Natural killer cell treated with Interleukin-12 subunit alpha and Interleukin-12 subunit beta and Interleukin-15 and Interleukin-18, amount 100 ng/mL, for 72 hours (primary cell): ENCODE measurements around the gene RTN4RL1. TPM values are rescaled to one million over a fixed set of nuclear protein-coding genes. Genes with fewer than 3 reads are reported as not detected.

Experiments used
- ATAC-seq, 2 donors: fragments of 150-1000 bp; cut with Tn5 transposase in 1 of 2; sonication (Bioruptor Pico), chemical (Tn5 transposase) in 1 of 2; 2 replicates each; pipeline ENCODE4 v1.10.0; 2021
- DNase-seq: peaks from one replicate; pipeline ENCODE4 v3.0.0; 2022; ENCODE audit warnings: low spot score
- H3K27ac Mint-ChIP-seq, 2 donors: 1 replicate in 1 of 2; 2 replicates in 1 of 2; pipeline ENCODE4 v1.8.0; 2022; ENCODE audit warnings: mixed read lengths in 2 of 2, mild to moderate bottlenecking in 1 of 2, moderate library complexity in 1 of 2
- H3K27me3 Mint-ChIP-seq, 2 donors: 1 replicate in 1 of 2; 2 replicates in 1 of 2; pipeline ENCODE4 v1.8.0; 2022; ENCODE audit warnings: mixed read lengths in 2 of 2
- H3K36me3 Mint-ChIP-seq: one replicate; pipeline ENCODE4 v1.8.0; 2022; ENCODE audit warnings: mixed read lengths
- H3K4me1 Mint-ChIP-seq, 2 donors: 1 replicate in 1 of 2; 2 replicates in 1 of 2; pipeline ENCODE4 v1.8.0; 2022; ENCODE audit warnings: low read depth in 2 of 2, mixed read lengths in 2 of 2, mild to moderate bottlenecking in 1 of 2
- H3K4me3 Mint-ChIP-seq: one replicate; pipeline ENCODE4 v1.8.0; 2022; ENCODE audit warnings: mixed read lengths
- H3K9me3 Mint-ChIP-seq: 2 replicates; pipeline ENCODE4 v1.8.0; 2022; ENCODE audit warnings: mixed read lengths
- total RNA-seq, 2 donors: library from RNA; stranded (reverse); gene quantifications; one replicate each; pipeline ENCODE4 v1.2.3, GENCODE V29; 2022

Gene RTN4RL1
- total RNA-seq, 2 donors from 2014 or later: not detected

DNA sequence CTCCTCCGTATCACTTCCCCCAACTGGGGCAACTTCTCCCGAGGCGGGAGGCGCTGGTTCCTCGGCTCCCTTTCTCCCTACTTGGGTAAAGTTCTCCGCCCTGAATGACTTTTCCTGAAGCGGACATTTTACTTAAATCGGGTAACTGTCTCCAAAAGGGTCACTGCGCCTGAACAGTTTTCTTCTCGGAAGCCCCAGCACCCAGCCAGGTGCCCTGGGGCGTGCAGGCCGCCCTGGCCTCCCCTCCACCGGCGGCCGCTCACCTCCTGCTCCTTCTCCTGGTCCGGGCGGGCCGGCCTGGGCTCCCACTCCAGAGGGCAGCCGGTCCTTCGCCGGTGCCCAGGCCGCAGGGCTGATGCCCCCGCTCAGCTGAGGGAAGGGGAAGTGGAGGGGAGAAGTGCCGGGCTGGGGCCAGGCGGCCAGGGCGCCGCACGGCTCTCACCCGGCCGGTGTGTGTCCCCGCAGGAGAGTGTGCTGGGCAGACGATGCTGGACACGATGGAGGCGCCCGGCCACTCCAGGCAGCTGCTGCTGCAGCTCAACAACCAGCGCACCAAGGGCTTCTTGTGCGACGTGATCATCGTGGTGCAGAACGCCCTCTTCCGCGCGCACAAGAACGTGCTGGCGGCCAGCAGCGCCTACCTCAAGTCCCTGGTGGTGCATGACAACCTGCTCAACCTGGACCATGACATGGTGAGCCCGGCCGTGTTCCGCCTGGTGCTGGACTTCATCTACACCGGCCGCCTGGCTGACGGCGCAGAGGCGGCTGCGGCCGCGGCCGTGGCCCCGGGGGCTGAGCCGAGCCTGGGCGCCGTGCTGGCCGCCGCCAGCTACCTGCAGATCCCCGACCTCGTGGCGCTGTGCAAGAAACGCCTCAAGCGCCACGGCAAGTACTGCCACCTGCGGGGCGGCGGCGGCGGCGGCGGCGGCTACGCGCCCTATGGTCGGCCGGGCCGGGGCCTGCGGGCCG lies 31.4 kb upstream of the RTN4RL1 start:
- DNase-seq (no peak), ATAC-seq (no peak)
- H3K4me3 Mint-ChIP-seq: peak overlapping the region; percentile 63
- H3K27ac Mint-ChIP-seq: no peak overlapping the region
- H3K4me1 Mint-ChIP-seq: peaks cover 28 to 31% of the 10 kb centered on the region in 2 donors
- H3K36me3 Mint-ChIP-seq: peaks cover 4% of the 10 kb centered on the region
- no peaks in the 10 kb centered on the region for H3K27me3 Mint-ChIP-seq
- H3K9me3 Mint-ChIP-seq: no peaks in the 10 kb centered on the region

DNA sequence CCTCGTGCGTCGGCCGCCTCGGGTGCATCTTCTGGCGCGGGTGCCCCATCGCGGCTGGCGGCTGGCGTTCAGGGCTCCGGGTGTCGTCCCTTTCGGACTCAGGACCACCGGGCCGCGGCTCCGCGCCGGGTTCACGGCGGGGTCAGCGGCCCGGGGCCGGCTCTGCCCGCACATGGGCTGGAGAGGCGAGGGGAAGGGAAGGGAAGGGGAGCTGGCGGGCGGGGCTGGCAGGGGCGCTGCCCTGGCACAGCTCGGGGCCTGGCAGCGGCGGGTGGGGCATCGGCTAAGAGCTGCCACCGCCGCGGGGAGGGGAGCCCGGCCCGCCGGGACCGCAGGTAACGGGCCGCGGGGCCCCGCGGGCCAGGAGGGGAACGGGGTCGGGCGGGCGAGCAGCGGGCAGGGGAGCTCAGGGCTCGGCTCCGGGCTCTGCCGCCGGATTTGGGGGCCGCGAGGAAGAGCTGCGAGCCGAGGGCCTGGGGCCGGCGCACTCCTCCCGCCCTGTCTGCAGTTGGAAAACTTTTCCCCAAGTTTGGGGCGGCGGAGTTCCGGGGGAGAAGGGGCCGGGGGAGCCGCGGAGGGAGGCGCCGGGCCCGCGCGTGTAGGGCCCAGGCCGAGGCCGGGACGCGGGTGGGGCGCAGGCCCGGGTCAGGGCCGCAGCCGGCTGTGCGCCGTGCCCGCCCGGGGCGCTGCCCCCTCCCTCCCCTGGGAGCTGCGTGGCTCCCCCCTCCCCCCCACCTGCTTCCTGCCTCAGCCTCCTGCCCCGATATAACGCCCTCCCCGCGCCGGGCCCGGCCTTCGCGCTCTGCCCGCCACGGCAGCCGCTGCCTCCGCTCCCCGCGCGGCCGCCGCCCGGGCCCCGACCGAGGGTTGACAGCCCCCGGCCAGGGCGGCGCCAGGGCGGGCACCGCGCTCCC lies 30.4 kb upstream of the RTN4RL1 start:
- no peak for DNase-seq
- Mint-ChIP-seq H3K4me3 (peak overlapping the region; percentile 80), H3K4me1 (peaks cover 25 to 28% of the 10 kb centered on the region in 2 donors), H3K36me3 (peaks cover 3% of the 10 kb centered on the region), H3K27ac (no peak overlapping the region), H3K27me3 (no peaks in the 10 kb centered on the region), H3K9me3 (no peaks in the 10 kb centered on the region)
- peak; percentile 10 to 13 for ATAC-seq

DNA sequence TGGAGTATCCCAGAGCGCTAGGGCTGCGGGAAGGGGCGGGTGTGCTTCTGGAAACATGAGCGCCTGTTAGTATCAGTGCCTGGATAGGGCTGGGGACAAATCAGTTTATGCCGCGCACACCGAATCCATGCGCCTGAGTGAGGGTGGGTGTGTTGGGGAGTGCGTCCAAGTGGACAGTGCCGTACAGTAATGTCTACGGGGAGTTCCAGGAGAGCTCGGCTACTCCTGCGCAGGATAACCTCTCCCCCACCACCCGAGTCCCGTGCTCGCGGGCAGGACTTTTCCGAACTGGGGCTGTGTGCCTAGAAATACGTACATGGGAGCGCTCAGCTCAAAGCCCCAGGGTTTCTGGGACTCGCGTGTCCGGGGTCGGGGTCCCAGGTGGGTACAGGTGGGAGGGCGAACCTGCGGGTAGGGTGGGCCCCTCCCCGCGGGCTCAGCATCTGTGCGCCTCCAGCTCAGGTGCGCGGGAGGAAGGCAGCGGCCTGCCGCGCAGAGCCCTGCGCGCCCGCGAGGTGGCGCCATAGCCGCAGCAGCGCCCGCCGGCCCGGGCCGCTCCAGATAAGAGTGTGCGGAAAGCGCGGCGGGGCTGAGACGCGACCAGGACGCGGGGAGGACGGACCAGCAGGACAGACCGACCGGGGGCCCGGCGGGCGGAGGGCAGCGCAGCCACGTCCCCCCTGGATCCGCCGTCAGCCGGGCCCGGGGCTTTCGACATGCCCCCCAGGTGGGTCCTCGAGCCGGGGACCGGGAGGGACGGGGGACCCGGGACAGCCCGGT lies 29.6 kb upstream of the RTN4RL1 start, which contains the start of gene HIC1:
HIC1 (plus strand) TSS at position 592 of the 780 bp plus-strand sequence. CDS start 1,588 bp downstream, outside the sequence.
- peak; percentile 85 for DNase-seq
- Mint-ChIP-seq H3K4me1 (peaks cover 20 to 22% of the 10 kb centered on the region in 2 donors), H3K27ac (peak within 1 kb of the TSS; percentile 51 to 55), H3K36me3 (no peaks in the 10 kb centered on the region), H3K27me3 (no peaks in the 10 kb centered on the region), H3K4me3 (peak within 1 kb of the TSS; percentile 80), H3K9me3 (no peaks in the 10 kb centered on the region)
- peak; percentile 65 to 71 for ATAC-seq

DNA sequence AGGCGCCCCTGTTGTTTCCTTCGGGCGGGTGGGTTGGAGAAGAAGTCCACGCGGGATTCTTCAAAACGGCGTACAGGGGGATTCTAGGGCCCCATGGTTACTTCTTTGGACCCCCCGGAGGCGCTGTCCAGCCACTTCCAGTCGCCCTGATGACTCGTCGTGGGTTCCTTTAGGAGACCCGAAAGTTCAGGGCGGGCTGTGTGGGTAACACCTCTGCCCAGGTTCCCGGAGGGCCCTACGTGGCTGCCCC lies 29.1 kb upstream of the RTN4RL1 start:
- Mint-ChIP-seq H3K36me3 (no peaks in the 10 kb centered on the region), H3K9me3 (no peaks in the 10 kb centered on the region), H3K27ac (peak overlapping the region; percentile 51 to 55), H3K4me1 (peaks cover 17 to 19% of the 10 kb centered on the region in 2 donors), H3K27me3 (no peaks in the 10 kb centered on the region), H3K4me3 (peak overlapping the region; percentile 80)
- ATAC-seq (no peak), DNase-seq (peak; percentile 82)

DNA sequence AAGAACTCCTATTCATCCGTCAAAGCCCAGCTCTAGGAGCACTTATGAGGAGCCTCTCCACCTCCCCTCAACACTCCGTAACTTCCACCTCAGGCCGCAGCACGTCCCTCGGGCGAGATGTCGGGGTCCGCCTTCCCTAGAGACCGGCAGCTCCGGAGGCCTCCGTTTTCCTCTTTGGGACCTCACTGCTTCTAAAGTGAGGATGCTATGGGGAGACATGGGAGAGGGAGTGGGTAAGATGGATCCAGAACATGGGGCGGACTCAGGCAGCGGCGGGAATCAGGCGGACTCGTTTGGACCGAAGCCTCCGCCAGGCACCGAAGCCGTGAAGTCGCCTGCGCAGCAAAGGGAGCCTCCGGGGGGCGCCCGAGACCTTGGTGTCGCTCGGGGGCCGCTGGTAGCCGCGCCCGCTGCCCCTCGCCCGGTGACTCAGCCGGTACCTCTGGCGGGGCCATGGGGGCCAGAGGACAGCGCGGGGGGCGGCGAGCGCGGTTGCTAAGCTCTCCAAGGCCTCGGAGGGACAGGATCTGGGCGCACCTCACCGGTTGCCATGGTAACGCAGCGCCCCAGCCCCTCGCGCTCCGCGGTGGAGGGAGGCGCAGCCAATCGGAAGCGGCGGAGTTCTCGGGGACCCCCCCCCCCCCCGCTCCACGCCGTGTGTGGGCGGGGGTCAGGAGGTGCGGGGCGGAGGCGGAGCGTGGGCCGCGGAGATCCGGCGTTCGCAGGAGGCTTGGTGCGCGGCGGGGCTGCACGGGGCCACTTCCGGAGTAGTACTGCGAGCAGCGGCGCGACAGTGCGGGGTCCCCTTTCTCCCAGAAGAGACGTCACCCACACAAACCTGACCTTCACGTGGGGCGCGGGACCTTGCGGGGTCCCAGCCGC lies 28.5 kb upstream of the RTN4RL1 start:
- ATAC-seq: peak; percentile 44 to 52
- H3K4me3 Mint-ChIP-seq: peak overlapping the region; percentile 80
- no peaks in the 10 kb centered on the region for H3K36me3 Mint-ChIP-seq
- H3K9me3 Mint-ChIP-seq: no peaks in the 10 kb centered on the region
- peak; percentile 88 for DNase-seq
- peaks cover 17 to 19% of the 10 kb centered on the region in 2 donors for H3K4me1 Mint-ChIP-seq
- H3K27ac Mint-ChIP-seq: peak overlapping the region; percentile 55 to 56
- no peaks in the 10 kb centered on the region for H3K27me3 Mint-ChIP-seq

DNA sequence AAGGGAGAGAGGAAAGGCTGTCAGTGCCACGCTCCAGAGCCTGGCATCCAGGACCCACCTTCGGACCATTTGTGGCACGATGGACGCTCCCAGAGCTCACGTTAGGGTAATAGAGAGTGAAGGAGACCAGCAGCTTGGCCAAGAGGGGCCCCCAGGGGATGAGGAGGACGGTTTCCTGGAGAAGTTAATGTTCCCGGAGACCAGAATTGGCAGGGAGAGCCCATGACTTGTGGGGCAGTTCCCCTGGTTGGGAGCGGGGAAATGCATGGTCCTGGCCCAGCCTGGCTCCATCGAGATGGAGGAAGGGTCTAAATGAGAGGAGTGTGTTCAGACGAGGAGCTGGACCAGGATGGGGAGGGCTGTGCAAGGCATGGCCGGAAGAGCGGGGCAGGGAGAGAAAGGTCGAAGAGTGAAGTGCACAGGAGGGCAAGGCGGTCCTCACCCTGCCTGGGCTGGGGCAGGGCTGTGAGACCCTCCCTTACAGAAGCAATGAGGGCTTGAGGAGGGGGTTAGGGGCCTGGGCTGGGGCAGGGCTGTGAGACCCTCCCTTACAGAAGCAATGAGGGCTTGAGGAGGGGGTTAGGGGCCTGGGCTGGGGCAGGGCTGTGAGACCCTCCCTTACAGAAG lies 26.9 kb upstream of the RTN4RL1 start:
- peak overlapping the region in 1 of 2 donors; percentile 1 for H3K27ac Mint-ChIP-seq
- ATAC-seq (no peak), DNase-seq (no peak)
- no peaks in the 10 kb centered on the region for H3K36me3 Mint-ChIP-seq
- no peaks in the 10 kb centered on the region for H3K9me3 Mint-ChIP-seq
- H3K4me1 Mint-ChIP-seq: peaks cover 17 to 19% of the 10 kb centered on the region in 2 donors
- no peaks in the 10 kb centered on the region for H3K27me3 Mint-ChIP-seq
- peak overlapping the region; percentile 44 for H3K4me3 Mint-ChIP-seq

DNA sequence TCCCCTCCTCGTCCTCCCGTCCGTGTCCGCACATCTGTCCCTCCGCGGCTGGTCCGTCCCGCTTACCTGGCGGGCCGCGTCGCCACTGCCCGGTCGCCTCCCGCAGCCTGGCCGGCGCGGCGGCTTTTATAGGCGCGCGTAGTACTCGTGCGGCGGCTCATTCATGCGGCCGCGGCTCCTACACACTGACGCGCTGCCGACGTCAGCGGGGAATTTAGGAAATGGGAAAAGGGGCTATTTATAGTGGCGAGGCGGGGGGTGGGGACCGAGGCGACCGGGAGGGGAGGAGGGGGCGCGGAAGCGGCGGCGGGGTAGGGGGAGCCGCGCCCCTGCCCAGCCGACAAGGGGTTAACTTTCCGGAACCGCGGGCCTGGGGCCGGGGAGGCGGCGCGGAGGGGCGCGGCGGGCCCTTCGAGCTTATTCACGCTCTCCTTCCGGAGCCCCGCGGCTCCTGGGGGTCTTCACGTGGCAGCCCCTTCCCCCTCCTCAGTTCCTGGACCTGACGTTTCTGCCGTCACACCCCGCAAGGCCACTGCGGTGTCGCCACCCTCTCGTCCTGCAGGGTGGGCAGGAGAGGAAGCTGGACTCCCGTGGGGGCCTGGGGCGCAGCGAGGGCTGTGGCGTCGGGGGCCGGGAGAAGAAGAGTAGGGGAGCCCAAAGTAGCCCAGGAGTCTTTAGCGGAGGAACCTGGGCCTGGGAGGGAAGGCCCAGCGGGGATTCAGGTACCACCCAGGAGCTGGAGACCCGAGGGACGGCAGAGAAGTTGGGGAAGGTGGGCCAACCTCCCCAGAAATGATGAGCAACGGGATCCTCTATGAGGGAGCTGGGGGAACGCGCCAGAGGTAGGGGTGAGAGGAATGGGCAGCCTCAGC lies 26.2 kb upstream of the RTN4RL1 start:
- Mint-ChIP-seq H3K4me1 (peaks cover 17 to 19% of the 10 kb centered on the region in 2 donors), H3K9me3 (no peaks in the 10 kb centered on the region), H3K36me3 (no peaks in the 10 kb centered on the region), H3K4me3 (peak overlapping the region; percentile 44), H3K27me3 (no peaks in the 10 kb centered on the region), H3K27ac (peak overlapping the region in 1 of 2 donors; percentile 1)
- ATAC-seq (no peak), DNase-seq (no peak)

DNA sequence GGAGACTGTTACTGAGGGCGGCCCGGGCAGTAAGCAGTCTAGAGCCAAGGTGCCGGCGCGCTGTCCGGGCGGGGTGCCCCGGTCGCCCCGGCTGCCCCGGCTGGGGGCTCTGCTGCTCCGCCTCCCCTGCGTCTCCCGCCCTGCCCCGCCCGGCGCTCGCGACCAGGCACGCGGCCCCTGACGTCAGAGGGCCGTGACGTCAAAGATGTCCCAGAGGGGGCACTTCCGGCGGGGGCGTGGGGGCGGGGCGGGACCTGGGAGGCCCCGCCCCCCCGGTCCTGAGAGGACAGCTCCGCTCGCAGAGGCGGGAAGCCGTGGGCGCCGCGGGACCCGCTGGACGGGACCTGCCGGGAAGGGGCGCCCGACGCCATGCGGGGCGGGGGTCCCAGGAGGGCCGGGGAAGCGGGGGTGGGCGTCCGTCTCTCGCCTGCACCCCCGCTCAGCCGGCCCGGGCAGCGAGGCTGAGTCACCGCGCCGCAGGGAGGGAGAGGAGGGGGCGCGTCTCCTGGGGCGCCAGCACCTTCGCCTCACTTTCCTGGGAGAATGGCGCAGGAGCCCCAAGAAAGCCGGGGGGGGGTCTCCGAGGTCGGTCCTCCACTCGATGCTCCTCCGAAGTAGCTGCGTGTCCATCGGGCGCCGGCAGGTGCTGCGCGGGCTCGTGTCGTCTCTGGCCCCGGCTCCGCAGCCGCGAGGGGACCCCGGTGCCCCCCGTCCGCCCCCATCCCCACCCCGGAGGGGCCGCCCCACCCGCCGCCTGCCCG lies 25.3 kb upstream of the RTN4RL1 start:
- Mint-ChIP-seq H3K27ac (no peak overlapping the region), H3K4me3 (peak overlapping the region; percentile 38), H3K27me3 (no peaks in the 10 kb centered on the region), H3K9me3 (no peaks in the 10 kb centered on the region), H3K4me1 (peaks cover 17 to 19% of the 10 kb centered on the region in 2 donors), H3K36me3 (no peaks in the 10 kb centered on the region)
- peak; percentile 85 for DNase-seq
- ATAC-seq: peak; percentile 46 to 68

DNA sequence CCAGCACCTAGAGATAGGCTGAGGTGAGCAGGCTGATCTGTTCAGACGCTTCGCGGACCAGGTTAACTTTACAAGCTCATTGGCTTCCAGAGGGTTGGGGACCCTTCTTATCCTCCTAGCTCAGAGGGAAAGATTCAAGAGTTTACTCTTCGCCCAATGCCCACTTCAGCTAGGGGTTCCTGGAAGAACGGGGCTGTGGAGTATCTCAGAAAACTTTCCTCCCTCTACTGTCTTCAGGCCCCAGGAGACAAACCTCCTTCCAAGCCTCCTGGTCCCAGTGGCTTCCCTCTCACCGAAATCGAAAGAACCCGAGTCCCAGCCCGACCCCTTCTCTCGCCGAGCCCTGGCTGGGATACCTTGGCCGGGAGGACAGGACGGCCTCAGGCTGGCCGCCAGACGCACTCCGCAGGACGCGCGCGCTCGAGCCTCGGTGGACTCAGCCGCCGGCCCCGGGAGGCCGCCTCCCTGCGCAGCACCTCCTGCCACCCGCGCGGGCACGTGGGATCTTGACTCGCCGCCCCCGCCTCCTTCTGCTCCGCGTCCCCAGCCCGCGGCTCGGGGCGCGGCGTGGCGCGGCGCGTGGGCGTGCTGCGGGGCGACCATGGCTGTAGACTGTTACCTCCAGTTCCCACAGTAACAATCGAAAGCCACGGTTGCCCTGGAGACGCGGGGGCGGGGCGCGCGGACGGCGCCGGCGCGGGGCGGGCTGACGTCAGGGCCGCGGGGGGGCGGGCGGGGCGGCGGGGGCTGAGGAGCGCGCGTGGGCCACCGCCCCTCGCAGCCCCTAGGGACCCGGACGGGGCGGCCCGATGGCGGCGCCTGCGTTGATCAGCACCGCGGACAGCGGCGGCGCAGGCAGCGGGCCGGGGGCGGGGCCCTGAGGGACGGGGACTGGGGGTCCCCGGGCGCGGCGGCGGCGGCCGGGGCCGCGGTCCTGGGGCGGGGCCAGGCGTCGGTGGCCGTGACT lies 24.5 kb upstream of the RTN4RL1 start:
- peak; percentile 73 to 82 for ATAC-seq
- Mint-ChIP-seq H3K36me3 (no peaks in the 10 kb centered on the region), H3K27me3 (no peaks in the 10 kb centered on the region), H3K9me3 (no peaks in the 10 kb centered on the region), H3K27ac (peak overlapping the region in 1 of 2 donors; percentile 33), H3K4me3 (peak overlapping the region; percentile 76), H3K4me1 (peaks cover 17 to 18% of the 10 kb centered on the region in 2 donors)
- peak; percentile 93 for DNase-seq

DNA sequence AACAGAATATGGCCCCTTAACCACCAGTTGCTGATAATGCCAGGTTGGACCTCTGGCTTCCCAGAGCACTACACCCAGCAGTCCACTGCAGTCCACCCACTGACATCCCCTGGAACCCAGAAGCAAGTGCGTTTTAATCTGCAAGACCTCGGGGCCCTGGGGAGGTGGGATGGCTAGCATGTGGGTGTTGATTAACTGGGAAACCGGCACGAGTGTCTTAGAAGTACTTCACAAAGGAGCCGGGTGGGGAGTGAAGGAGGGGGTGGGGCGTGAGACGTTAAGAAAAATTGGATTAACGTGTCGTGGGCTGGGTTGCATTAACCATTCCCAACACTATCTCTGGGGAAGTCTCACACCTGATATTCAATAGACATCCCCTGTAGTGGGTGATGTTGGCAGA lies 23.7 kb upstream of the RTN4RL1 start:
- Mint-ChIP-seq H3K27ac (no peak overlapping the region), H3K36me3 (no peaks in the 10 kb centered on the region), H3K4me3 (peak overlapping the region; percentile 76), H3K9me3 (no peaks in the 10 kb centered on the region), H3K4me1 (peaks cover 15 to 16% of the 10 kb centered on the region in 2 donors), H3K27me3 (no peaks in the 10 kb centered on the region)
- no peak for DNase-seq
- no peak for ATAC-seq
